ENCODE measurements around the gene TIPRL. TPM values are rescaled to one million over a fixed set of nuclear protein-coding genes. Genes with fewer than 3 reads are reported as not detected.

Gene TIPRL
- total and polyA plus RNA-seq, 12 donors = 9.3 to 59.3 (median 28.3) TPM

GRCh38 chr1:168157638-168158037 is 21.1 kb upstream of the TIPRL start:
- Histone ChIP-seq H3K27me3 (no peaks in the 10 kb centered on the region), H3K4me3 (no peak overlapping the region), H3K27ac (no peak overlapping the region), H3K36me3 (replicated peaks in 1 of 2) (no peaks in the 10 kb centered on the region), H3K4me1 (replicated peaks in 1 of 2) (no peaks in the 10 kb centered on the region), H3K9me3 (replicated peaks in 1 of 3) (peaks cover 0 to 13% (median 0%) of the 10 kb centered on the region in 3 donors)
- TF ChIP-seq, protein P1, sequence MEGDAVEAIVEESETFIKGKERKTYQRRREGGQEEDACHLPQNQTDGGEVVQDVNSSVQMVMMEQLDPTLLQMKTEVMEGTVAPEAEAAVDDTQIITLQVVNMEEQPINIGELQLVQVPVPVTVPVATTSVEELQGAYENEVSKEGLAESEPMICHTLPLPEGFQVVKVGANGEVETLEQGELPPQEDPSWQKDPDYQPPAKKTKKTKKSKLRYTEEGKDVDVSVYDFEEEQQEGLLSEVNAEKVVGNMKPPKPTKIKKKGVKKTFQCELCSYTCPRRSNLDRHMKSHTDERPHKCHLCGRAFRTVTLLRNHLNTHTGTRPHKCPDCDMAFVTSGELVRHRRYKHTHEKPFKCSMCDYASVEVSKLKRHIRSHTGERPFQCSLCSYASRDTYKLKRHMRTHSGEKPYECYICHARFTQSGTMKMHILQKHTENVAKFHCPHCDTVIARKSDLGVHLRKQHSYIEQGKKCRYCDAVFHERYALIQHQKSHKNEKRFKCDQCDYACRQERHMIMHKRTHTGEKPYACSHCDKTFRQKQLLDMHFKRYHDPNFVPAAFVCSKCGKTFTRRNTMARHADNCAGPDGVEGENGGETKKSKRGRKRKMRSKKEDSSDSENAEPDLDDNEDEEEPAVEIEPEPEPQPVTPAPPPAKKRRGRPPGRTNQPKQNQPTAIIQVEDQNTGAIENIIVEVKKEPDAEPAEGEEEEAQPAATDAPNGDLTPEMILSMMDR (IDR thresholded peaks at IDR 0.05) = no peak
- intact Hi-C loops (cut with DNase I) = no loop called here
- no peak for DNase-seq

- TF ChIP-seq, protein P1 (IDR thresholded peaks at IDR 0.05) = no peak
- no peak for TF ChIP-seq POLR2A (IDR thresholded peaks at IDR 0.05)
- H3K4me3 ChIP-seq = no peak overlapping the region
- no peaks in the 10 kb centered on the region for H3K4me1 ChIP-seq (replicated peaks in 1 of 2)
- 35 to 65% (median 47%) methylated on average over 1 of the region's 1 CpG for WGBS, 4 donors
- peaks cover 0 to 13% (median 0%) of the 10 kb centered on the region in 3 donors for H3K9me3 ChIP-seq (replicated peaks in 1 of 3)
- H3K36me3 ChIP-seq (replicated peaks in 1 of 2) = no peaks in the 10 kb centered on the region
- intact Hi-C loops (cut with DNase I) = no loop called here
- H3K27me3 ChIP-seq = no peaks in the 10 kb centered on the region
- no peak overlapping the region for H3K27ac ChIP-seq
- DNase-seq = no peak
These were observed 19.5 kb upstream of the TIPRL start for GRCh38 chr1:168159251-168159650.

- WGBS, 4 donors = 84 to 97% (median 94%) methylated on average over 1 of the region's 1 CpG
- TF ChIP-seq, protein P1 (IDR thresholded peaks at IDR 0.05) = no peak
- TF ChIP-seq POLR2A (IDR thresholded peaks at IDR 0.05) = no peak
- Histone ChIP-seq H3K4me1 (replicated peaks in 1 of 2) (no peaks in the 10 kb centered on the region), H3K9me3 (replicated peaks in 1 of 3) (peaks cover 0 to 13% (median 0%) of the 10 kb centered on the region in 3 donors), H3K27me3 (no peaks in the 10 kb centered on the region), H3K27ac (no peak overlapping the region), H3K36me3 (replicated peaks in 1 of 2) (no peaks in the 10 kb centered on the region), H3K4me3 (no peak overlapping the region)
- intact Hi-C loops (cut with DNase I) = no loop called here
- DNase-seq = no peak
These were observed 18.8 kb upstream of the TIPRL start for GRCh38 chr1:168159979-168160378.

DNA sequence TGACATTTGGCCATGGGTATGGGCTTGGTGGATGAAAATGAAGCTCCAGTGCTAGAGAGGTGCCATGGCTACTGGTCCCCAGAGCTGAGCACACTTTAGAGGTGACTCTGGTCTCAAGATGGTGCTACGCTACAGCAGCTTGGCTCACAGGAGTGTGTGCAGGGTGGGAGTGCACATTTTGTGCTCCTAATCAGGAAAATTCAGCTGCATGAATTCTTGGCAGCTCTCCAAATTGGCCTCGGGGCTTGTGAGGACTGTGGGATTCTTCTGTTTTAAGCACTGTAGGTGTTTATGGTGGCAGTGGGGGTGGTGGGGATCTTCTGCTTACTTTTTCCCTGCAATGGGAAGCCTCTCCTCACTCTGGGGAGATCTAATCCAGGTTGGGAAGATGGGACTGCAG is 17.3 kb upstream of the TIPRL start:
- Histone ChIP-seq H3K4me1 (replicated peaks in 1 of 2) (no peaks in the 10 kb centered on the region), H3K27ac (no peak overlapping the region), H3K36me3 (replicated peaks in 1 of 2) (no peaks in the 10 kb centered on the region), H3K4me3 (no peak overlapping the region), H3K9me3 (replicated peaks in 1 of 3) (peaks cover 0 to 13% (median 0%) of the 10 kb centered on the region in 3 donors), H3K27me3 (no peaks in the 10 kb centered on the region)
- TF ChIP-seq, protein P1 (IDR thresholded peaks at IDR 0.05) = no peak
- intact Hi-C loops (cut with DNase I) = no loop called here
- no peak for DNase-seq
- WGBS, 4 donors = 55 to 89% (median 67%) methylated on average over 2 of the region's 2 CpGs
